HG03439 (cell line): ENCODE results near the gene PKNOX2.

ENCODE experiments used
- ATAC-seq: cut with Tn5 transposase; IDR thresholded peaks from one replicate; pipeline ENCODE4 v1.9.1; 2021; ENCODE audit warnings: mild to moderate bottlenecking, moderate library complexity; ENCODE audit not compliant: unreplicated experiment

PKNOX2 gene

DNA sequence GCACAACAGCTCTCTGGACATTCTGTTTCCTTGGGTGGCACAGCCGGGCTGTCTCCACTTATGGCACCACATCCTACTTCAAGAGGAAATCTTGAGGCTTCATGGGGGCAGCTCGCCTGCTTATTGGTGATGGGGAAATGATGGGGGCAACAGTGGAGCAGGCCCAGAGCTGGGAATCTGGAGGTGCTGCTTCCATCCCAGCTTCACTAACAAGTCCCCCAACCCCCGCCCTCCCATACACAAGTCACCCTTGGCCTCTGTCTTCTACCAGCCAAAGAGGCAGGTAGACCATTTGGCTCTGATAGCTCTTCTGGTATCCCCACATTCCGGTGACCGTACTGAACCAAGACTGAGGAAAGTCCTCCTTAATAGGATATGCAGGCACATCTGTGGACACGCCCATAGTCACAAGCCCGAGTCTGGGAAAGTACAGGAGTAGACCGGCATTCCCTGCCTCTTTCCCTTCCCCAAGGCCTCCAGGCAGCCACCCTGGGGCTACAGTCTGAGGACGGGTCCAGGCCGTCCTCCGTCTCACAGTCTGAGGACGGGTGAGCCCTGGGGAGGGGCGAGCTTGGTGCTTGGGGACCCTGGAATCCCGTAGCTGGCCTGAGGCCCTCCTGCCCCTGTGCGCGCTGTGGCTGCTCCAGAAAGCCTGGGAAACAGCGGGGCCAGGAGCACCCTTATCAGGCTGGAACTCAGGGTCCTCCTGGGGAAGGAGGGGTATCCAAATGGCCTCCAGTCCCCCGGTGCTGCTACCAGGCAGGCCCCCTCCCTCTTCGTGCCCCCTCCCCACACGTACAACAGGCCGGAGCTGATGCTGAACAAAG, 185.9 kb downstream of the PKNOX2 start:
- no peak for ATAC-seq

- no peak for ATAC-seq
Observed at GRCh38 chr11:125351033-125351867, 186.7 kb downstream of the PKNOX2 start.

GRCh38 chr11:125351868-125352250, 187.3 kb downstream of the PKNOX2 start:
- no peak for ATAC-seq

DNA sequence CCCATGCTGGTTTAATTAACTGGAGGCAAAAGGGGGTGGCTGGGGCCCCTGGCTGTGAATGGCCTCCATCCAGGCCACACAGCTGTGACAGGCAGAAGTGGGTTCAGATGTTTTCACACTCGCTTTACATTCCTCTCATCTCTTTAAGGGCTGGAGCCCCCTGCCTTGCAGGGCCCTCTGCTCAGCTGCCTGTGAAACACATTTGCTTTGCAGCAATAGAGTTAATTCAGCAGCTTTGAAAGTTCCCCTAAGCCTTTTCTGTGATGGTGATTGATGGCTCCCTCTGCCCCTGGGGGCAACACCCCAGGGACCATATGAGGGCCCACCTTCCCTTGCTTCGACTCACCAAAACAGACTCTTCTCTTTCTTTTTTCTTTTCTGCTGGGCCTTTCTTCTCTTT, 192.2 kb downstream of the PKNOX2 start:
- ATAC-seq = no peak

DNA sequence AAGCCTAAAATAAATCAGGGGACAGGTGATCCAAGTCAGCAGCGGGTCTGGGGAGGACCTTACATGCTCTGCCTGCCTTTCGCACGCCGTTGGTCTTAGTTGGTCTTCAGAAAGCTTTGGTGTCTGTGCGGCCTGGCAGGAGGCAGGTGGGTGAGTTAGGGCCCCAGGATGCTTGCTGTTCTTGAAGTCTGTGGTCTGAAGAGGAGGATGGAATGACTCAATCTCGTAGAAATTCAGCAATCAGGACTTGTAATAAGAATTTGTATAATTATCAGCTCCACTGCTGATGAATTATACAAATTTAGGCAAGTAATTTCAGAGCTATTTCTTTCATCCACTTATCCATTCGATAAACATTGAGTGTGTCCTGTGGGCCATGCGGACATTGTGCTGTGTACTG, 193.0 kb downstream of the PKNOX2 start:
- no peak for ATAC-seq

DNA sequence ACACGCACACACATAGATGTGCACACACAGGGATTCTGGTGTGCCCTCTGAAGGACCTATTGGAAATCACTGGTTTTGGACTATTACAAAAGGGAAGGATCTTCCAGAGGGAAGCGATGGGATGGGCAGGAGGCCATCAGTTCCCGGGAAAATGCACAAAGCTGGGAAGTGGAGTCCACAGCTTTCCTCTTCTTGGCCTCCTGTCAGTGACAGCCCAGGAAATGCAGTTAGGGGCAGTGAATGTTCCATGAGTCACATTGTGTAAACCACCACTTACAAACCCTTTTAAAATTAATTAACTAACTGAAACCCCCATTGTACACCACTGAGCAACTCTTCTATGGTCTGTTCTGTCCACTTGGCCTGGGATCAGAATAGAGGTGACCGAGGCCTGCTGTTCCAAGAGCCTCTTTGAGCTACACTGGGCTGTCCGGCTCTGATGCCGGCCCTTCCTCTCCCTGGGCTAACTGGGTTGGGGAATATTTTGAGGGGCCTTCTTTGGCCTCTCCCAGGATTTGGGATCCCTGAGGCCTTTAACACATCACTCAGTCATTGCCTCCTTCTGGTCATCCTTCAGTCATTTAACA, 193.8 kb downstream of the PKNOX2 start:
- ATAC-seq = no peak

GRCh38 chr11:125359130-125359529, 194.6 kb downstream of the PKNOX2 start:
- ATAC-seq = no peak

DNA sequence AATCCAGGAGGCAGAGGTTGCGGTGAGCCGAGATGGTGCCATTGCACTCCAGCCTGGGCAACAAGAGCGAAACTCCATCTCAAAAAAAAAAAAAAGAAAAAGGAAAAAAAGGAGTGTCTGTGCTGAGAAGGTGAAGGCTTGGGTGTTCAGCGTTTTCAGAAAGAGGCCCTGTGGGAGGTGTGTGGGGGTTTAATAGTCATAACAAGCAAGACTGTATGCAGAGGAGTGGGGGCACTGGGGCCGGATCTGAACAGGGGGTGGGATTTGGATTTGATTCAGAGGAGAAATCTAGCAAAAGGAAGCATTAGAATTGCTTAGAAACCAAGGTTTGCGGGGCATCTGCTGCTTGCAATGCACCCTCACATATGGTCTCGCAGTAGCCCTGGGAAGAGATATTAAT, 195.5 kb downstream of the PKNOX2 start:
- ATAC-seq = no peak

GRCh38 chr11:125364121-125364826, 199.7 kb downstream of the PKNOX2 start:
- no peak for ATAC-seq

GRCh38 chr11:125365196-125365931, 200.8 kb downstream of the PKNOX2 start:
- no peak for ATAC-seq

- no peak for ATAC-seq
Observed at GRCh38 chr11:125367710-125368109, 203.2 kb downstream of the PKNOX2 start.

DNA sequence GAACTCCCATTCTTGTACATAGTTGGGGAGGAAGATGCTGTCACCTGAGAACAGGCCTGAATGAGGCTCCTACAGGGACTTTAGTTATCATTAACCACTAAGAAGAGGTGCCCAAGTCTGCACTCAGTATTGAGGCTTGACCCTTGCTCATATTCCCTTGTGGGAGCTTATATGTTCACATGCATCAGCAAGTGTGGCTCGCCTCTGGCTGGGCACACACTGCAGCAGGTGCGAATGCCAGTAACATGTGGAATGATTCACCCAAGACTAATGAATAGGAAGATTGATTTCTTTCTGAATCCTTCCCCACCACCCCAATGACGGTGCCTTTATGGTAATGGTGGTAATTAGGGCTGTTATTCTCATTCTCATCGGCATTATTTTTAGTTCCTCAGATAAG, 204.2 kb downstream of the PKNOX2 start:
- ATAC-seq = no peak

- no peak for ATAC-seq
Observed at GRCh38 chr11:125369808-125370207, 205.3 kb downstream of the PKNOX2 start.

- ATAC-seq = no peak
Observed at GRCh38 chr11:125370561-125371389, 206.2 kb downstream of the PKNOX2 start.

DNA sequence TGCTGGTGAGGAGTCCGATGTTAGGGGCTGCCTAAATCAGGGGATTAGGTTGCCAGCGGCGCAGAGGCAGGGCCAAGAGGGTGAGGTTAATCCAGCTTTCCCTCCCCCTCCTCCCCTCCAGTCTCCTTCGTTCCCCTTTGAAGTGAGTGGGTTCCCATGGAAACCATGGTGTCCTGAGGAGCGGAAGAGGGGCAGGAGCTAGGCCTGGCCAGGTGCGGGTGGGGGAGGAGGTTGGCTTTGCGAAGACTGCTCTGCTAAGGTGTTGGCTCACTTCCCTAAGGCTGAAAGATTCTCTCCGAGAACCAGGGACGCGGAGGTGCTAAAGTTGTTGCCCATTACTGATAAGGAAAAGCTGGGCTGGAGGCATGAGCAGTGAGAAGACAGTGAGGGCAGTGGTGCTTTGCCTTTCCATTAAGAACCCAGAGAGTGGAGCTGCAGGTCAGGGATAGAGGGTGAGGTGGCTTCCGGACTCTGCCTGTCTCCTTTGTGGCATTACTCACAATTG, 206.9 kb downstream of the PKNOX2 start:
- no peak for ATAC-seq

GRCh38 chr11:125372088-125372487, 207.5 kb downstream of the PKNOX2 start:
- no peak for ATAC-seq

DNA sequence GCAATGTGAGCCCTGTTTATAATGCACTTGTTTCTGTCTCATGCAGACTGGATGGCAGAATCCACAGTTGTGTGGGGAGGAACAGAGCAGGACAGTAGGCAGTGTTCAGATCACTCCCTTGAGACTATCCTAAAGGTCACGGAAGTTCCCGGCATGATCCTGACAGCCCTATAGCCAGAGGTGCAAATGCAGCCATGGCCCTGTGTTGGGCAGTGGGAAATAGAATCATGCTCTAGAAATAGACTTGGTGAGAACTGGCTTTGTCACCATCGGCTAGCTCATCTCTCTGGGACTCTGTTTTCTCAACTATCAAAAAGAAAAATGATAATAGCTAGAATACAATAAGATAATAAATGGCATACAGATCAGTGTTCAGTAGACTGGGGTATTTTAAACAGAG, 208.4 kb downstream of the PKNOX2 start:
- ATAC-seq = no peak

- ATAC-seq = no peak
Observed at GRCh38 chr11:125373426-125374391, 209.2 kb downstream of the PKNOX2 start.
